Stomach (tissue), 4 donors: ENCODE data around the gene ZNF18.

ENCODE experiments used
- CTCF ChIP-seq, 7 experiments: fragments of 450-650 bp in 4 of 7; fragments of 200-600 bp in 3 of 7; sonication (generic) in 3 of 7; IDR thresholded peaks; one replicate each; pipeline ENCODE4 v1.5.1; 2016 to 2019; ENCODE audit warnings: antibody characterized with exemption in 7 of 7, control low read depth in 2 of 7, mild to moderate bottlenecking in 1 of 7
- POLR2AphosphoS5 ChIP-seq, 3 donors: sonication (generic); formaldehyde crosslinking; IDR thresholded peaks; one replicate each; pipeline ENCODE4 v1.6.1; 2016; ENCODE audit warnings: antibody characterized with exemption in 3 of 3

DNA sequence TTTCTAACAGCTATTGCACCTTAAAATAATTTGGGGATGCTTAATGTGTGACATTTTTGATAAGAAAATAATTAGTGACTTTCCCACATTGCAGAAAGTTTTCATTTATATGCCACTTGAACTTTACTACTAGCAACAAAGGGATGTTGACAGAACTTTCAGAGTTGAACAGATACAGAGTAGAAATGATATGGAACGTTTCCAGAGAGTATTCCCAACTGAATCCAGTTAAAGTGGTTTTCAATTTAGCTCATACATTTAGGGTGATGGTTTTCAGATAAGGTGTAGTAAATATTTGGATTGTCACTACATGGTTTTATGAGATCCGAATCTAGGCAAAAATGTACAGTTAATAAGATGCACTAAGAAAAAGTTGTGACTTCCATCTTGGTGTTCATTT lies 40.7 kb upstream of the ZNF18 start:
- TF ChIP-seq CTCF (IDR thresholded peaks at IDR 0.05) (no peak), POLR2AphosphoS5 (IDR thresholded peaks at IDR 0.05) (no peak)
